ENCODE results near the gene CNBD2.
"Not testable (repeated sequence)": the region's sequence is repeated elsewhere in the genome, so short reads cannot be mapped to it uniquely, and the experiment has no call there.

The CNBD2 gene

GRCh38 chr20:35975576-35976373 lies 7.4 kb downstream of the CNBD2 start:
- no peak for DNase-seq (ENCODE audit: low spot score)

- no peak for DNase-seq (ENCODE audit: low spot score)
Observed at GRCh38 chr20:35978041-35978513, 9.7 kb downstream of the CNBD2 start.

GRCh38 chr20:35979544-35979943 lies 11.2 kb downstream of the CNBD2 start:
- DNase-seq (ENCODE audit: low spot score), result no peak

DNA sequence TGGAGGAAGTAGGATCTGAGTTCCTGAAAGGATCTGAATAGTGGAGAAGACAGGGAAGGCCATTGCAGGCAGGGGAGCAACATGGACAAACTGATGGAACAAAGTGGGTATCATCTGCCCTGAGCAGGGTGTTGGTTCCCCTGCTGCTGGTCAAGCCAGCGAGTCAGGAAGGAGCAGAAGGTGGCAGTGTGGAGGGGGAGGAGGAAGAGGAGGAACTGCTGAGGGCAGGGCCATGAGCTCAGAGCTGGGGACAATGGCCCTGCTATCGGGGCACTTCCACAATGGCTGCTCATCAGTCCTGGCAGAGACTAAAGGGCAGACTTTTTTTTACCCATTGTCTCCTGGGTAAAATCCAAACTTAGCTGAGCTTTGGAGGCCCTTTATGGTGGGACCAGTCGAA lies 13.6 kb downstream of the CNBD2 start:
- DNase-seq (ENCODE audit: low spot score), result no peak

DNA sequence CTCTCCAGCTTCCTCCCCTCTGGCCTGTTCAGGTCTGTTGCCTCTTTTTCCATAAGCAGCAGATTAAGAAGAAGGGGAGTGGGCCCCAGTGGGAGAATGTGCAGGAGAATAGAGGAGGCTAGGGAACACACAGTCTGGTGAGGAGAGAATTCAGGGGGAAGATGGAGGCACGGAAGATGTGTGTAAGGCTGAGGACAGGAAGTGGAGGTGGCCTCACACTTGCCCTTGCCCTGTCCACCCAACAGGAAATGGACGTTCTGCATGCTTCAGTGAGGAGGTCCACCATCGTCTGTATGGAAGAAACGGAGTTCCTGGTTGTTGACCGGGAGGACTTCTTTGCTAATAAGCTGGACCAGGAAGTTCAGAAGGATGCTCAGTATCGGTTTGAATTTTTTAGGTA lies 16.0 kb downstream of the CNBD2 start:
- no peak for DNase-seq (ENCODE audit: low spot score)

DNA sequence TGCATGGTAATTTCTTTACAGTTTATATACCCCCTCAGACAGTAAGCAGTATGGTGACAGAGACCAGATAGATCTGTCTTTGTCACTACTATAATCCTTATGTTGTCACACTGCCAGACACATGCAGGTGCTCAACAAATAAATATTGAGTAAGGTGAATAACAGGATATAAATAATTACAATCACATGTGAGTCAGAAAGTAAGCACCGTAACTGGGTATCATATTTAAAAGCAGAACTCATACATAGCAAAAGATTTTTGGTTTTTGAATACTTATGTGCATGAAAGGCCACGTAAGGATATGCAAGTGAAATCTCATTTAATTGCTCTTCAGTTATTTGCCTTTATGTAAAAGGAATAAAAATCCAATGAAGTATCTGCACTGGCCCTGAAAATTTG lies 17.4 kb downstream of the CNBD2 start:
- no peak for DNase-seq (ENCODE audit: low spot score)

- no peak for DNase-seq (ENCODE audit: low spot score)
Observed at GRCh38 chr20:35988910-35989463, 20.6 kb downstream of the CNBD2 start.

GRCh38 chr20:35991142-35991771 lies 22.9 kb downstream of the CNBD2 start:
- no peak for DNase-seq (ENCODE audit: low spot score)

GRCh38 chr20:35992713-35993335 lies 24.4 kb downstream of the CNBD2 start:
- DNase-seq (ENCODE audit: low spot score), result peak; percentile 68

DNA sequence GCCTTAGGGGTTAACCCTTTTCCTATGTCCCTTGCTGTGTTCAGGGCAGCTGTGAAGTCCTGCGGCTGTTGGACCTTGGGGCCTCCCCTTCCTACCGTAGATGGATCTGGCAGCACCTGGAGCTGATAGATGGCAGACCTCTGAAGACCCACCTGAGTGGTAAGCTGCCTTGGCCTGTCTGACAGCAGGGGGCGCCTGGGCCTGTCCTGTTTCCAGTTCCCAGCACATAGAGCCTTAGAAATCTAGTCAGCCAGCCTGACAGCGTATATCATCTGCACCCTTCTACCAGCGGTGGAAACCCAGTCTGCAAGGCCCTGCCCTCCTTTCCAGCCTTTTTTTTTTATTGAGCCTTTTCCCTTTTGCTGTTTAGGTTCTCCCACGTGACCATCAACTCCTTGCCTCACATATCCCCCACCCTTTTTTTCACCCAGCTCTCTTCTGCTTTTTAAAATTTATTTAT lies 26.6 kb downstream of the CNBD2 start:
- DNase-seq (ENCODE audit: low spot score), result peak; percentile 57

DNA sequence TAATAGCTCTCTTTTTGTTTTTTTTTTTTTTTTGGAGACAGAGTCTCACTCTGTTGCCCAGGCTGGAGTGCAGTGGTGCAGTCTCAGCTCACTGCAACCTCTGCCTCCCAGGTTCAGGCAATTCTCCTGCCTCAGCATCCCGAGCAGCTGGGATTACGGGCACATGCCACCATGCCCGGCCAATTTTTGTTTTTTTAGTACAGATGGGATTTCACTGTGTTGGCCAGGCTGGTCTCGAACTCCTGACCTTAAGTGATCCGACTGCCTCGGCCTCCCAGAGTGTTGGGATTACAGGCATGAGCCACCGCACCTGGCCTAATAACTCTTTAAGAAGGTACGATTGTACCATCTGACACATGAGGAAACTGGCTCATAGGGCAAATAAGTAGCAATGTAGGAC lies 28.1 kb downstream of the CNBD2 start:
- not testable (repeated sequence) for DNase-seq (ENCODE audit: low spot score)

- DNase-seq (ENCODE audit: low spot score), result not testable (repeated sequence)
Observed at GRCh38 chr20:36001331-36001730, 32.9 kb downstream of the CNBD2 start.

DNA sequence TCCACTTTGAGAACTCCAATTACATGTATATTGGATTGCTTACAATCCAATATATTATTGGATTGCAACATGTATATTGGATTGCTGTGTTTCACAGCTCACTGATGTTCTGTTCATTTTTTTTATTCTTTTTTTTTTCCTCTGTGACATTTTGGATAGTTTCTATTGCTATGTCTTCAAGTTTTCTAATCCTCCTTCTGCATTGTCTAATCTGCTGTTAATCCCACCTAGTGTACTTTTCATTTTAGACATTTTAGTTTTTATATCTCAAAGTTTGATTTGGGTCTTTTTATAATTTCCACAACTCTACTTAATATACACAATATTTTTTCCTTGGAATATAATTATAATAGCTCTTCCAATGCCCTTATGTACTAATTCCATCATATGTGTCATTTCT lies 34.5 kb downstream of the CNBD2 start:
- no peak for DNase-seq (ENCODE audit: low spot score)

GRCh38 chr20:36004045-36004444 lies 35.7 kb downstream of the CNBD2 start:
- DNase-seq (ENCODE audit: low spot score), result no peak

DNA sequence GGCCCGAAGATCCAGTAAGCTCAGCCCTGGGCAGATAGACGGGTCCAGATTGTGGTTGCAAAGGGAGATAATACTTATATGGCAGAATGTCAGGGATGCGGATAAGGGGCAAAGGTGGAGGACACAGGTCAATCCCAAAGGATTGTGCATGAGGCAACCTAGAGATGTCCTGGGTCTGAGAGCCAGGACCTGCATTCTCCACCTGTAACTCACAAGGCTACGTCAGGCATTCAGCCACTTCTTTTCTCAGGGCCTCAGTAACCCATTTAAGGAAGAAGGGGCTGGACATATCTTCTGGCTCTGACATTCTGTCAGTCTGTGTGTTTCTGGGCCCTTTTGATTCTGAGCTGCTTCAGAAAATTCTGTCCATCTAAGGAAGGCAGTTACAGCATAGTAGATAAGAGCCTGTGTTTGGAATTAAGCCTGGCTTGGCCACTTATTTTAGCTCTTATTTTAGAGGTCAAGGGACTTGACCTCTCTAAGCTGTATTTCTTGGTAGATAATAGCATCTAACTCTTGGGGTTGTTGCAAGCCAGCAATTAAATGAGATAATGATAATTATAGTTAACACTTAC lies 40.2 kb downstream of the CNBD2 start:
- DNase-seq (ENCODE audit: low spot score), result no peak

DNA sequence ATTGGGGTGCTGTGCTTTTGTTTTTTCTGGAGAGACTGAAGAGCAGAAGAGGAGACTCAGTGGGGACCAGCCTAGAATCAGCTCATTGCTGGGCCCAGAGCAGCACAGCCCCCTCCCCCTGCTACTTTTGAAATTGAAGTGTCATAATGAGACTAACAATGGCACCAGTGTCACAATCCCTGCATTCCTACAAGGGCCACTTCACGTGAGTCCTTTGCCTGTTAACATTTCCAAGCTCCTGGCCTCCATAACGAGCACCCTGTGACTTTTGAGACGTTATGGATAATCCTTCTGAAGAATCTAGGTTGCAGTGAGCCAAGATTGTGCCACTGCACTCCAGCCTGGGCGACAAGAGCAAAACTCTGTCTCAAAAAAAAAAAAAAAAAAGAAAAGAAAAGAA lies 41.7 kb downstream of the CNBD2 start:
- no peak for DNase-seq (ENCODE audit: low spot score)

DNA sequence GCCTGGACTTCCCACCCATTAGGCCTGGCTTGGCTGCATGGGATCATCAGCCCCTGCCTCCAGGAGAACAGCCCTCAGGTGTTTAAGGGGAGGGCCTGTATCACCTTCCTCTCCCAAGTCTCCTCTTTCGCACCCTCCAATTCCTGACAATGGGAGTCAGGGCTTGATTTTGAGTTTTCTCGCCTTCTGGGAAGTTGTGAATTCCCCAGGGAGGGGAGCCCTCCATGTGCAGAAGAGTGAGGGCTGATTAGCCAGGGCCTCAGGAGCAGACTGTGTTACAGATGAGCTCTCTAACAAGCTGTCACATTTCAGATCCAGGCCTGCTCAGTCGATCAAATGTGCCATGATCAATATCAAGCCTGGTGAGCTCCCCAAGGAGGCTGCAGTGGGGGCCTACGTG lies 42.4 kb downstream of the CNBD2 start:
- no peak for DNase-seq (ENCODE audit: low spot score)

GRCh38 chr20:36015806-36016403 lies 47.5 kb downstream of the CNBD2 start:
- no peak for DNase-seq (ENCODE audit: low spot score)

GRCh38 chr20:36017048-36017951 lies 48.9 kb downstream of the CNBD2 start:
- DNase-seq (ENCODE audit: low spot score), result no peak

- DNase-seq (ENCODE audit: low spot score), result no peak
Observed at GRCh38 chr20:36018208-36018988, 50.0 kb downstream of the CNBD2 start.

Data from hematopoietic multipotent progenitor cell treated with erythropoietin and hydrocortisone succinate and interleukin-3 and kit ligand, for 17 days (in vitro differentiated cells).